Measurements from ENCODE around the gene CYTH4.

The CYTH4 gene

GRCh38 chr22:37270928-37271650 lies 11.2 kb upstream of the CYTH4 start:
- no peak for DNase-seq (ENCODE audit: low read depth, low spot score)

GRCh38 chr22:37273126-37273845 lies 9.0 kb upstream of the CYTH4 start:
- no peak for DNase-seq (ENCODE audit: low read depth, low spot score)

GRCh38 chr22:37273846-37274225 lies 8.5 kb upstream of the CYTH4 start:
- DNase-seq (ENCODE audit: low read depth, low spot score) = no peak

GRCh38 chr22:37274380-37274862 lies 7.9 kb upstream of the CYTH4 start:
- no peak for DNase-seq (ENCODE audit: low read depth, low spot score)

DNA sequence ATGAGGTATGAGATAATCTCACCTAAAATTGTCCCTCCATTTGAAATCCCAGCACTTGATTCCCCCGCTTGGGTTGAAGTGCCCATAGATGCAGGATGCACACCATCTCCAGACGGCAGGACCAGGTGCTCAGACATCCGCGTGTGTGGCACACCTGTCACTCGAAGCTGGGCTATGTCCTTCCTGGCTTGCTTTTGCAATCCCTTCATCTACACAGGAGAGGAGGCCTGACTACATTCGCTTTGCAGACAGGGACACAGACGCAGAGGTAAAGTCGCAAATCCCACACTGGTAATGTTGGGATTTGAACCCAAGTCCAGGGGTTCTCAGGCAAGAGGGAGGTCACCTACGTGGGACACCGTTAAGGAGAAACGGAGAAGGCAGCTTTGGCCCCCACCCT lies 7.2 kb upstream of the CYTH4 start:
- DNase-seq (ENCODE audit: low read depth, low spot score) = no peak

GRCh38 chr22:37275622-37276021 lies 6.7 kb upstream of the CYTH4 start:
- DNase-seq (ENCODE audit: low read depth, low spot score) = no peak

DNA sequence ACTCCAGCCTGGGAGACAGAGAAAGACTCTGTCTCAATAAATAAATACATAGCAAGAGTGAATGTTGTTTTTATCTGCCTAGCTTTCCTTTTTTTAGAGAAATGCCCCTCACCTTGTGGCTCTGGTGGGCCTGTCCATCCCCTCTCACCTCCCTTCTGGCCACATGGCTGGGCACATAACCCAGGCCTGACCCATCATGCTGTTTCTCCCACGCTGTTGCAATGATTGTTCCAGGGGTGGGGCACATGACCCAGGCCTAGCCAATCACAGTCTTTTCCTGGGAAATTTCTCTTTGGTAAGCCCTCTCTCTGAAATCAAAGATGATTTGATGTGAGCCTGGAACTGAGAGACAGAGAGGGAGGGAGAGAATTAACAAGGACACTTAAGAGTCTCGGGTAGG lies 5.5 kb upstream of the CYTH4 start:
- DNase-seq (ENCODE audit: low read depth, low spot score) = no peak

DNA sequence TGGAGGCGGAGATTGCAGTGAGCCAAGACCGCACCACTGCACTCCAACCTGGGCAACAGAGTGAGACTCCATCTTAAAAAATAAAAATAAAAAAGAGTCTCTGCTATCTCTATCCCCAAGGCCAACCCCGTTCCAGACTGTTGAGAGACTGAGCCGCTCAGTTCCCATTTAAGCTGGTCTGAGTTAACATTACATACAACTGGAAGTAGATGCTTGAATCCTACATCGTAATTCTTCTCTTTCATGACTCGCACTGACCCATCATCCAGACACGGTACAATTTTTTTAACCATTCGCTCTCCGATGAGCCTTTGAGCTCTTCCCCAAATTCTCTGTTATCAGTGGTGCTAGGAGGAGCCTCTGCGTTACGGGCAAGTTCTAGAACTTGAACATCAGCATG lies 4.9 kb upstream of the CYTH4 start:
- DNase-seq (ENCODE audit: low read depth, low spot score) = no peak

DNA sequence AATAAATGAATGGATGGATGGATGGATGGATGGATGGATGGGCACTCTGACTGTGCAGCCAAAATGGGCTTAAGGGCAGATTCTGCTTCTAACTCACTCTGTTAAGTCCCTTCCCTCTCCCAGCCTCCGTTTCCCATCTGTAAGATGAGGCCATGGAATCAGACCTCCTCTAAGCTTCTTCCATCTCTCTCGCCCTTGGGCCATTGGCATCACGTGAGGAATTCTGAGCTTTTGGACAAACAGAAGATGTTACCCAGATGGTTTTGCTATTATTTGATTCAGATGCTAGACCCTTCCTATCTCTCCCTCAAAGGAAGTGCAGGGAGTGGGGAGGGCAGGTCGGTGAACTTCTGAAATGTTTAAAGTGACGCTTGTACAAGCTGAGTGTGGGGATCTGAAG lies 4.0 kb upstream of the CYTH4 start:
- DNase-seq (ENCODE audit: low read depth, low spot score) = no peak

GRCh38 chr22:37279331-37280181 lies 2.8 kb upstream of the CYTH4 start:
- DNase-seq (ENCODE audit: low read depth, low spot score) = no peak

GRCh38 chr22:37280718-37281117 lies 1.6 kb upstream of the CYTH4 start:
- no peak for DNase-seq (ENCODE audit: low read depth, low spot score)

GRCh38 chr22:37281195-37281594 lies 1.1 kb upstream of the CYTH4 start:
- no peak for DNase-seq (ENCODE audit: low read depth, low spot score)

GRCh38 chr22:37281646-37282384 lies 493 bp upstream of the CYTH4 start:
- DNase-seq (ENCODE audit: low read depth, low spot score) = no peak

- no peak for DNase-seq (ENCODE audit: low read depth, low spot score)
Observed at GRCh38 chr22:37283393-37283937, 1.2 kb downstream of the CYTH4 start.

- no peak for DNase-seq (ENCODE audit: low read depth, low spot score)
Observed at GRCh38 chr22:37284126-37284804, 2.0 kb downstream of the CYTH4 start.

DNA sequence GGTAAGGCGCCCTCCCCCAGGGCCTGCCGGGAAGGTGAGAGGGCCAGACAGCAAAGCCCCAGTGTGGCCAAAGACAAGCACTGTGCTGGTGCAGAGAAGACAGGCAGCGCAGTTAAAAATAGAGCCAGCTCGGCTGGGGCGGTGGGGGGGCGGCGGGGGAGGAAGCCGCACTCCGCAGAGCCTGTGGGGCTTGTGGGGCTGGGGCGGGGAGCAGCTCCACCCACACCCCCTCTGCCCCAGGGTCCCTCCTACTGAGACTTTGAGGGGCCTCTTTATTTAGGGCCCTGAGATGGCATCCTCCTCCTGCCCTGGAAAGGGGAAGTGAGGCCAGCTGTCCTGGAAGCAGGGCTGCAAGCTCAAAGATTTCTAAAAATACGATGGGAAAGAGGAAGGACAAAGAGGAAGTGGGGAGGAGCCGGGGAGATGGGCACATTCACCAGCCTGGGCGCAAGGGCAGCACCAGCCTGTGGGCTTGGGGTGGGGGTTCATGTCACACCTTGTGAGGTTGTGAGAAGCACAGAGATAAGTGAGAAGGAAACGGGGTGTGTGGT lies 2.6 kb downstream of the CYTH4 start:
- no peak for DNase-seq (ENCODE audit: low read depth, low spot score)

GRCh38 chr22:37285937-37286336 lies 3.6 kb downstream of the CYTH4 start:
- no peak for DNase-seq (ENCODE audit: low read depth, low spot score)

DNA sequence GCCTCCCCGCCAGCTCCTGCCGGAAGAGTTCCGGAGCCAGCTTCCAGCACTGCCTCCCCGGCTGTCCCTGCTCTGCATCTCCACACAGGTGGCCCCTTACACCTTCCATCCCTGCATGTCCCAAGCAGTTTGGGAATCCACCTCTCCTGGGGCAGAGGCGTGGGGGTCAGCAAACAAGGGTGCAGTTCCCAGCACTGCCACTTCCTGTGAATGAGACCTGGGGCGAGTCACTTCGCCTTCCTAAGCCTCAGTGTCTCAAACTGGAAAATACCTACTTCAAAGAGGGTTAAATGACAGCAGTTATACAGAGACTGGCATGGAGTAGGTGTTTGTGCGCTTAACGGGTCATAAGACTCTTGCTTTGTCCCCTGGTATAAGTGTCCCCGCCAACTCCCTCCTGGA lies 5.2 kb downstream of the CYTH4 start:
- DNase-seq (ENCODE audit: low read depth, low spot score) = no peak

GRCh38 chr22:37288521-37288920 lies 6.2 kb downstream of the CYTH4 start:
- no peak for DNase-seq (ENCODE audit: low read depth, low spot score)

DNA sequence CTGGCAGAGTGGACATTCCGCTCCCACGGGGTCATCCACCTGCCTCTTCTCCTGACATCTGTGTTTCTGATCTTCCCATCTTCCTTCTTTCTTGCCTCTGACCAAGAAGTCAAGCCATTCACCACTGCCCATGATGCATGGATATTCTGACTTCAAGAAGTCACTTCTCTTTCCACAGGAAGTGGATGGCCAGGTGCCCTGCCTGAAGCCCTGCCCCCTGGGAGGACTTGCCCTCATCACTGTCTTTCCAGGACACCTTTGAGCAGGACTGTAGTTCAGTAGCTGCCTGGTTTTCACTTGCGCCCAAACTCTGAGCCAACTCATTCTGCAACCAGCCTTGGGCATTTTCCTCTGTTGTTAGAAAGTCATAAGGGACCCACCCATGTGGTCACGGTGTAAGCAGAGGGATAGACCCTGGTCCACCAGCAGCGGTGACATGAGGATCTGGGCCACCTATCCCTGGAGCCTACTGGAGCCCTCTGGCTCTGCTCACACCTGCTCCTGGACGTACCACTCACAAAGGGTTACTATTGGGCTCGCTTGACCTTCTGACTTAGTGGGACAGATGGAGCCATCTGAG lies 6.9 kb downstream of the CYTH4 start:
- DNase-seq (ENCODE audit: low read depth, low spot score) = no peak

Data from smooth muscle cell of the brain vasculature (primary cell).